Liver (tissue), 9 donors: Measurements from ENCODE around the gene PIGA. TPM values are rescaled to one million over a fixed set of nuclear protein-coding genes. Genes with fewer than 3 reads are reported as not detected.
A peak's percentile ranks its signal among the peaks of the same experiment; 100 is the strongest.

Source experiments
- DNase-seq: peaks from one replicate; pipeline ENCODE4 v3.0.0-alpha.2; 2017; ENCODE audit warnings: low spot score
- H3K27ac ChIP-seq, 2 donors: one replicate each; pipeline ENCODE4 v1.7.0; 2013; ENCODE audit warnings: inconsistent platforms in 2 of 2, low read length in 2 of 2, control low read depth in 1 of 2, low read depth in 1 of 2, mild to moderate bottlenecking in 1 of 2
- H3K27me3 ChIP-seq, 4 donors: one replicate each; pipeline versions ENCODE4 v1.6.1 to v1.7.0; 2013; ENCODE audit warnings: low read length in 3 of 4, inconsistent platforms in 1 of 4, mild to moderate bottlenecking in 1 of 4, moderate library complexity in 1 of 4; ENCODE audit not compliant: control insufficient read depth in 4 of 4, insufficient read depth in 4 of 4
- H3K36me3 ChIP-seq, 4 donors: one replicate each; pipeline versions ENCODE4 v1.6.1 to v1.7.0; 2013; ENCODE audit warnings: low read length in 3 of 4, mild to moderate bottlenecking in 3 of 4, low read depth in 1 of 4, moderate library complexity in 1 of 4; ENCODE audit not compliant: control insufficient read depth in 4 of 4, insufficient read depth in 3 of 4
- H3K4me1 ChIP-seq, 4 donors: one replicate each; pipeline versions ENCODE4 v1.6.1 to v1.7.0; 2013; ENCODE audit warnings: low read length in 3 of 4, mild to moderate bottlenecking in 3 of 4, moderate library complexity in 1 of 4; ENCODE audit not compliant: control insufficient read depth in 4 of 4, insufficient read depth in 4 of 4
- H3K4me3 ChIP-seq, 3 donors: one replicate each; pipeline versions ENCODE4 v1.6.1 to v1.7.0; 2013; ENCODE audit warnings: low read length in 3 of 3, control low read depth in 1 of 3, low read depth in 1 of 3, mild to moderate bottlenecking in 1 of 3
- H3K9ac ChIP-seq, 2 donors: one replicate each; pipeline ENCODE4 v1.7.0; 2013; ENCODE audit warnings: low read length in 2 of 2, mild to moderate bottlenecking in 2 of 2, moderate library complexity in 2 of 2, control low read depth in 1 of 2, low read depth in 1 of 2
- H3K9me3 ChIP-seq, 4 donors: one replicate each; pipeline versions ENCODE4 v1.6.1 to v1.7.0; 2013; ENCODE audit warnings: low read length in 3 of 4; ENCODE audit not compliant: control insufficient read depth in 4 of 4
- CTCF ChIP-seq: fragments of 150-350 bp; IDR thresholded peaks from 2 replicates; pipeline ENCODE4 v1.5.1; 2017; ENCODE audit warnings: improper control_type of control experiment, low read depth, low read length; ENCODE audit not compliant: missing input control
- GABPA ChIP-seq, 2 donors: IDR thresholded peaks in 1 of 2; conservative IDR thresholded peaks in 1 of 2; 2 replicates each; pipeline ENCODE4 v1.6.1; 2016; ENCODE audit warnings: antibody characterized with exemption in 2 of 2, mild to moderate bottlenecking in 1 of 2, moderate library complexity in 1 of 2
- HNF4G ChIP-seq: IDR thresholded peaks from 2 replicates; pipeline ENCODE4 v1.6.1; 2016; ENCODE audit warnings: antibody characterized with exemption
- JUND ChIP-seq, 2 donors: IDR thresholded peaks; 2 replicates each; pipeline ENCODE4 v1.6.1; 2016; ENCODE audit warnings: antibody characterized with exemption in 2 of 2
- MAX ChIP-seq: IDR thresholded peaks from 2 replicates; pipeline ENCODE4 v1.6.1; 2016; ENCODE audit warnings: antibody characterized with exemption
- RXRA ChIP-seq, 2 donors: IDR thresholded peaks; 2 replicates each; pipeline ENCODE4 v1.6.1; 2017 to 2018; ENCODE audit warnings: antibody characterized with exemption in 2 of 2, mild to moderate bottlenecking in 1 of 2
- SP1 ChIP-seq: IDR thresholded peaks from 2 replicates; pipeline ENCODE4 v1.6.1; 2018; ENCODE audit warnings: antibody characterized with exemption, mild to moderate bottlenecking
- WGBS: extraction: QIAGEN DNeasy Blood & Tissue Kit; methylation state at CpG from one replicate; pipeline ENCODE4 v1.1.7; 2013; 5-methylcytosine and 5-hydroxymethylcytosine counted together
- polyA plus RNA-seq, 2 donors: library from polyadenylated mRNA; stranded (reverse) in 1 of 2; unstranded in 1 of 2; fragments of 200-250 nt in 1 of 2; fragments of >200 nt in 1 of 2; fragmentation: Nextera tagmentation in 1 of 2; extraction: Ambion mirVana in 1 of 2; gene quantifications; one replicate each; pipeline versions ENCODE4 v1.2.1 to v1.2.3, GENCODE V29; 2013 to 2015
- total RNA-seq, 2 donors: library from RNA; depleted of rRNA; stranded (reverse); fragments of >200 nt; gene quantifications; one replicate each; pipeline ENCODE4 v1.2.3, GENCODE V29; 2014
- TF ChIP-seq, protein P1 (sequence below): IDR thresholded peaks from 2 replicates; pipeline ENCODE4 v1.6.1; 2016; ENCODE audit warnings: antibody characterized with exemption, mild to moderate bottlenecking
- donor health status: healthy.
- donor health status: healthy.
- donor health status: healthy.
- donor health status: healthy.
- donor health status: healthy.

Gene PIGA
- total and polyA plus RNA-seq, 4 donors = 3.0 to 8.7 (median 5.6) TPM

DNA sequence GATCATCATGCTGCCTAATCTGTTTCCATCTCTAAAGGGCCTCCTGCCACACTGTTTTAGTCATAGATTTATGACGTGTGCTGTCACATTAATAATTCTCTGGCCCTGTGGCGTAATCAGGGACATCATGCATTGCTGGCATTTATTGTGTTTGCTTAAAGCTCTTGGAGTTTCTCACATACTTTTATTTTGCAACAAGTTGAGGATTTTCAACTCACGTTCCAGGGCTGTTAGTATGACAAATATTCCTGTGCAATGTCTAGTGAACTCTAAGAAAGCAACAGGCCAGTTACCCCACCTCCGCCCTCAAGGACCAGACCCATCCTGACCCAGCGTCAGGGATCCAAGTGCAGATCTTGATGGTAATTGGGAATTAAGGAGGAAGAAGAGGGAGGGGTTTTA, 7.8 kb upstream of the PIGA start:
- H3K9me3 ChIP-seq = no peaks in the 10 kb centered on the region
- no peaks in the 10 kb centered on the region for H3K36me3 ChIP-seq
- no peak for DNase-seq
- no peaks in the 10 kb centered on the region for H3K27me3 ChIP-seq
- H3K4me3 ChIP-seq = no peak overlapping the region
- WGBS = 36% methylated on average over 5 of the region's 5 CpGs
- H3K9ac ChIP-seq = no peak overlapping the region
- no peaks in the 10 kb centered on the region for H3K4me1 ChIP-seq
- H3K27ac ChIP-seq = no peak overlapping the region
- TF ChIP-seq HNF4G = no peak
- TF ChIP-seq JUND (IDR thresholded peaks at IDR 0.05) = peak in 1 of 2 donors; percentile 18
- peak; percentile 8 for TF ChIP-seq SP1
- peak; percentile 12 to 28 for TF ChIP-seq RXRA (IDR thresholded peaks at IDR 0.05)

DNA sequence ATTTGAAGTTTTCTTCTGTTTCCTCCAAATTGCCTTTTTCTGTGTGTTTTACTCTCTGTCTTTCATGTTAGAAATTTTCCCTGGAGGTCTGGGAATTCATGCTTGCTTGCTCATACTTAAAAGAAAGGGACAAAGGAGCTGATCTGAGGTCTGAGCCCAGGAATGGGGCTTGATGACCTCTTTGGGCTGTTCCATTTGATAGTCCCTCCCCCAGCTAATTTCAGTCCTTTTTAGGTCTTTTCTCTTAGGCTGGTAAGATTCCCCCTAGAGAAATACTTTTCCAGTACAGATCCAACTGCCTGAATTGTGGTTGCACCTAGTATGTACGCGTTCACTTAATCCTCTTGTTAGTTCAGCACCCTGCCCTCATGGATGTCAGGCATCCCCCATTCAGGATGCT, 5.5 kb upstream of the PIGA start:
- Histone ChIP-seq H3K36me3 (no peaks in the 10 kb centered on the region), H3K4me1 (peaks cover 0 to 4% (median 0%) of the 10 kb centered on the region in 4 donors), H3K9me3 (no peaks in the 10 kb centered on the region), H3K27ac (no peak overlapping the region), H3K9ac (no peak overlapping the region), H3K27me3 (peaks cover 0 to 2% (median 0%) of the 10 kb centered on the region in 4 donors), H3K4me3 (no peak overlapping the region)
- 94% methylated on average over 2 of the region's 2 CpGs for WGBS
- DNase-seq = no peak
- no peak for TF ChIP-seq GABPA (IDR thresholded peaks at IDR 0.05 in 1 of 2, conservative IDR thresholded peaks at IDR 0.05 in 1 of 2)
- TF ChIP-seq HNF4G = no peak
- no peak for TF ChIP-seq MAX
- no peak for TF ChIP-seq CTCF
- TF ChIP-seq JUND (IDR thresholded peaks at IDR 0.05) = no peak

DNA sequence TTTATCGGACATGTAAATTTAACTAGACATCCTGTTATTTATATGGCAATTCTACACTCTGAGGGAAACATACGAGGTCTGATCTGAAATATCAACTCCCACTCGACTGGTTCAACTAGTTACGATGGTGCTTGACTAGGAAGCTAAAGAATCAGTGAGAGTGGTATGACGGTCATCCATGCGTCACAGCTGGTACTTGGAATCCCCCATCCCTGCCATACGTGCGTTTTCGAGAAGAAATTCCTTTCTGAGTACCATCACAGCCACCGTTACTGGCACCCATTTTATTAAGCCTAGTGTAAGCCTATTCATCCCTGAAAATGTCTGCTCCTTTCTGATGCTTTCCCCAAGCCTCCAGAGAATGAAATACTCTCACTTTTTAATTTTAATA, 695 bp upstream of the PIGA start:
- TF ChIP-seq, protein P1, sequence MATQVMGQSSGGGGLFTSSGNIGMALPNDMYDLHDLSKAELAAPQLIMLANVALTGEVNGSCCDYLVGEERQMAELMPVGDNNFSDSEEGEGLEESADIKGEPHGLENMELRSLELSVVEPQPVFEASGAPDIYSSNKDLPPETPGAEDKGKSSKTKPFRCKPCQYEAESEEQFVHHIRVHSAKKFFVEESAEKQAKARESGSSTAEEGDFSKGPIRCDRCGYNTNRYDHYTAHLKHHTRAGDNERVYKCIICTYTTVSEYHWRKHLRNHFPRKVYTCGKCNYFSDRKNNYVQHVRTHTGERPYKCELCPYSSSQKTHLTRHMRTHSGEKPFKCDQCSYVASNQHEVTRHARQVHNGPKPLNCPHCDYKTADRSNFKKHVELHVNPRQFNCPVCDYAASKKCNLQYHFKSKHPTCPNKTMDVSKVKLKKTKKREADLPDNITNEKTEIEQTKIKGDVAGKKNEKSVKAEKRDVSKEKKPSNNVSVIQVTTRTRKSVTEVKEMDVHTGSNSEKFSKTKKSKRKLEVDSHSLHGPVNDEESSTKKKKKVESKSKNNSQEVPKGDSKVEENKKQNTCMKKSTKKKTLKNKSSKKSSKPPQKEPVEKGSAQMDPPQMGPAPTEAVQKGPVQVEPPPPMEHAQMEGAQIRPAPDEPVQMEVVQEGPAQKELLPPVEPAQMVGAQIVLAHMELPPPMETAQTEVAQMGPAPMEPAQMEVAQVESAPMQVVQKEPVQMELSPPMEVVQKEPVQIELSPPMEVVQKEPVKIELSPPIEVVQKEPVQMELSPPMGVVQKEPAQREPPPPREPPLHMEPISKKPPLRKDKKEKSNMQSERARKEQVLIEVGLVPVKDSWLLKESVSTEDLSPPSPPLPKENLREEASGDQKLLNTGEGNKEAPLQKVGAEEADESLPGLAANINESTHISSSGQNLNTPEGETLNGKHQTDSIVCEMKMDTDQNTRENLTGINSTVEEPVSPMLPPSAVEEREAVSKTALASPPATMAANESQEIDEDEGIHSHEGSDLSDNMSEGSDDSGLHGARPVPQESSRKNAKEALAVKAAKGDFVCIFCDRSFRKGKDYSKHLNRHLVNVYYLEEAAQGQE = no peak
- Histone ChIP-seq H3K4me3 (peak overlapping the region; percentile 1 to 61 (median 44)), H3K4me1 (peaks cover 0 to 5% (median 0%) of the 10 kb centered on the region in 4 donors), H3K36me3 (peaks cover 0 to 4% (median 0%) of the 10 kb centered on the region in 4 donors), H3K27me3 (peaks cover 0 to 2% (median 0%) of the 10 kb centered on the region in 4 donors), H3K27ac (peak overlapping the region; percentile 4 to 92), H3K9me3 (no peaks in the 10 kb centered on the region), H3K9ac (peak overlapping the region; percentile 22 to 75)
- no peak for DNase-seq
- under 1% methylated on average over 10 of the region's 10 CpGs for WGBS
